C4-2B (cell line): ENCODE results near the gene MTHFR.

Experiments used
- ZFX ChIP-seq: fragments of 450-650 bp; IDR thresholded peaks from 2 replicates; pipeline ENCODE4 v1.6.1; 2017
- TF ChIP-seq, protein P1 (sequence below): fragments of 450-650 bp; conservative IDR thresholded peaks from 2 replicates; pipeline ENCODE4 v1.5.1; 2017; ENCODE audit warnings: mild to moderate bottlenecking

- TF ChIP-seq, protein P1, sequence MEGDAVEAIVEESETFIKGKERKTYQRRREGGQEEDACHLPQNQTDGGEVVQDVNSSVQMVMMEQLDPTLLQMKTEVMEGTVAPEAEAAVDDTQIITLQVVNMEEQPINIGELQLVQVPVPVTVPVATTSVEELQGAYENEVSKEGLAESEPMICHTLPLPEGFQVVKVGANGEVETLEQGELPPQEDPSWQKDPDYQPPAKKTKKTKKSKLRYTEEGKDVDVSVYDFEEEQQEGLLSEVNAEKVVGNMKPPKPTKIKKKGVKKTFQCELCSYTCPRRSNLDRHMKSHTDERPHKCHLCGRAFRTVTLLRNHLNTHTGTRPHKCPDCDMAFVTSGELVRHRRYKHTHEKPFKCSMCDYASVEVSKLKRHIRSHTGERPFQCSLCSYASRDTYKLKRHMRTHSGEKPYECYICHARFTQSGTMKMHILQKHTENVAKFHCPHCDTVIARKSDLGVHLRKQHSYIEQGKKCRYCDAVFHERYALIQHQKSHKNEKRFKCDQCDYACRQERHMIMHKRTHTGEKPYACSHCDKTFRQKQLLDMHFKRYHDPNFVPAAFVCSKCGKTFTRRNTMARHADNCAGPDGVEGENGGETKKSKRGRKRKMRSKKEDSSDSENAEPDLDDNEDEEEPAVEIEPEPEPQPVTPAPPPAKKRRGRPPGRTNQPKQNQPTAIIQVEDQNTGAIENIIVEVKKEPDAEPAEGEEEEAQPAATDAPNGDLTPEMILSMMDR, result no peak
- TF ChIP-seq ZFX, result no peak
Measured at GRCh38 chr1:11792106-11792505, 13.7 kb downstream of the MTHFR start.
